ENCODE results near the gene BCL7A. TPM values are rescaled to one million over a fixed set of nuclear protein-coding genes. Genes with fewer than 3 reads are reported as not detected.

Gene BCL7A
- total and polyA plus RNA-seq, 2 donors (not counting 1 experiment from before 2014, with no cell fraction given): 71.0 to 75.9 TPM

DNA sequence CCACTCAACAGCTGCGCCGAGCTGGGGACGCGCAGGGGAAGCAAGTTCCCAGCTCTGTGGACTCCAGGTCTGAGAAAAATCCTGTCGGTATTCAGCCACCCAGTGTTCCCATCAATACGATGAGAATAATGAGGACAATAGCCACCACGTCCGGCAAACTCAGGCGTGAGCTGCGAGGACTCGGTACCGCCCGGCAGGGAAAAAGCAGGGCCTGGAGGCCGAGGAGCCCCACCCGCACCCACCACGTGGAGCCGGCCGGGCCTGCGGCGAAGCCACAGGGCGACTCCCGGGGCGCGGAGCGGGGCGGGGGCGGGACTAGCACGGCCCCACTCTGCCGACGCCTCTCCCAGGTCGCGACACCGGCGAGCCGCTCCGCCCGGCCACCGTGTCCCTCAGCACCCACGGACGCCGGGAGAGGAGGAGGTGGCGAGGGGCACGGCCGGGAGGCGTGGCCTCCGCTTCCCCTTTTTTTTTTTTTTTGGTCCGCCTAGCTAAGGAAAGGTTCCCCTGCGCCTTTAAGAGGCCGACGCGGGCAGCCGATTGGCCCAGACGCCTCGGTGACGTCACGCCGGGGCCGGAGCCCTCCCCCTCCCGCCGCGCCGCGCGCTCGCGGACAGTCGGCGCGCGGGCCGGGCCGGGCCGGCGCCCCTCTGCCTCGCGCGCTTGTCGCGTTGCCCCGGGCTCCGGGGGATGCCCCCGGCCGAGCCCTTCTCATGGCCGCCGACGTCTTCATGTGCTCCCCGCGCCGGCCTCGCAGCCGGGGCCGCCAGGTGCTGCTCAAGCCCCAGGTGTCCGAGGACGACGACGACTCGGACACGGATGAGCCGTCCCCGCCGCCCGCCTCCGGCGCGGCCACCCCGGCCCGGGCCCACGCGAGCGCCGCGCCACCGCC lies 56.7 kb downstream of the BCL7A start, which contains the start of gene MLXIP:
TSS of gene MLXIP (plus strand) at position 616 of the 892 bp plus-strand sequence. CDS start at position 714, 98 bp downstream.
- intact Hi-C loops (cut with micrococcal nuclease): loop anchor here (1.0 to 5.0 kb wide), 5 partner anchors 10 to 612 kb away; partner anchors contain the start of genes BCL7A, DIABLO and PSMD9
- Mint-ChIP-seq H3K4me1 (peaks cover 55% of the 10 kb centered on the region), H3K9me3 (ENCODE audit: insufficient read depth) (no peaks in the 10 kb centered on the region), H3K27me3 (no peaks in the 10 kb centered on the region), H3K27ac (peak within 1 kb of the TSS; percentile 86), H3K4me3 (peak within 1 kb of the TSS; percentile 92)
- TF ChIP-seq, protein P1, sequence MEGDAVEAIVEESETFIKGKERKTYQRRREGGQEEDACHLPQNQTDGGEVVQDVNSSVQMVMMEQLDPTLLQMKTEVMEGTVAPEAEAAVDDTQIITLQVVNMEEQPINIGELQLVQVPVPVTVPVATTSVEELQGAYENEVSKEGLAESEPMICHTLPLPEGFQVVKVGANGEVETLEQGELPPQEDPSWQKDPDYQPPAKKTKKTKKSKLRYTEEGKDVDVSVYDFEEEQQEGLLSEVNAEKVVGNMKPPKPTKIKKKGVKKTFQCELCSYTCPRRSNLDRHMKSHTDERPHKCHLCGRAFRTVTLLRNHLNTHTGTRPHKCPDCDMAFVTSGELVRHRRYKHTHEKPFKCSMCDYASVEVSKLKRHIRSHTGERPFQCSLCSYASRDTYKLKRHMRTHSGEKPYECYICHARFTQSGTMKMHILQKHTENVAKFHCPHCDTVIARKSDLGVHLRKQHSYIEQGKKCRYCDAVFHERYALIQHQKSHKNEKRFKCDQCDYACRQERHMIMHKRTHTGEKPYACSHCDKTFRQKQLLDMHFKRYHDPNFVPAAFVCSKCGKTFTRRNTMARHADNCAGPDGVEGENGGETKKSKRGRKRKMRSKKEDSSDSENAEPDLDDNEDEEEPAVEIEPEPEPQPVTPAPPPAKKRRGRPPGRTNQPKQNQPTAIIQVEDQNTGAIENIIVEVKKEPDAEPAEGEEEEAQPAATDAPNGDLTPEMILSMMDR (IDR thresholded peaks at IDR 0.05): no peak
- TF ChIP-seq EZH2 (IDR thresholded peaks at IDR 0.05; ENCODE audit: borderline replicate concordance, insufficient read depth, low read depth, low read length, poor library complexity, severe bottlenecking): no peak
- peak within 1 kb of the TSS; percentile 14 to 74 for H3K27ac ChIP-seq (ENCODE audit: low read length in 2 of 2)
- CTCF ChIA-PET: interaction anchor here (0.6 to 5.9 kb wide), 7 partner anchors 11 to 52 kb away, joined by 3 to 58 read pairs (median 3); no protein-coding TSS in a partner anchor
- peak within 1 kb of the TSS; percentile 63 to 88 (median 78) for H3K4me3 ChIP-seq (ENCODE audit: control extremely low read depth in 1 of 5, extremely low read depth in 1 of 5, insufficient read depth in 1 of 5, low read depth in 2 of 5, low read length in 4 of 5)
- peaks cover 55 to 66% of the 10 kb centered on the region in 2 donors for H3K4me1 ChIP-seq (ENCODE audit: control insufficient read depth in 2 of 2, insufficient read depth in 2 of 2, low read length in 2 of 2)
- H3K36me3 ChIP-seq (replicated peaks in 1 of 2; ENCODE audit: control extremely low read depth in 1 of 2, control insufficient read depth in 1 of 2, extremely low read depth in 1 of 2, insufficient read depth in 2 of 2, low read length in 1 of 2): no peaks in the 10 kb centered on the region
- peak; percentile 95 for DNase-seq
- peaks cover 51% of the 10 kb centered on the region for H3K79me2 ChIP-seq (ENCODE audit: control insufficient read depth, insufficient read depth, low read length)
- H4K20me1 ChIP-seq (ENCODE audit: control insufficient read depth, insufficient read depth, low read length, poor library complexity, severe bottlenecking): peaks cover 29% of the 10 kb centered on the region
- peak within 1 kb of the TSS; percentile 81 for H3K4me2 ChIP-seq (replicated peaks; ENCODE audit: low read depth, low read length, poor library complexity, severe bottlenecking)
- WGBS (ENCODE audit: insufficient coverage): under 1% methylated on average over 113 of the region's 113 CpGs
- ATAC-seq (ENCODE audit: low read depth): peak; percentile 77
- H3K9me3 ChIP-seq (ENCODE audit: control extremely low read depth in 1 of 3, control insufficient read depth in 2 of 3, insufficient read depth in 1 of 3, low read length in 2 of 3): no peaks in the 10 kb centered on the region
- no peaks in the 10 kb centered on the region for H3K27me3 ChIP-seq (replicated peaks in 1 of 4; ENCODE audit: control extremely low read depth in 1 of 4, control insufficient read depth in 3 of 4, insufficient read depth in 4 of 4, low read length in 3 of 4)
- peak within 1 kb of the TSS; percentile 81 for H2AFZ ChIP-seq (ENCODE audit: insufficient read depth, low read depth, low read length, poor library complexity, severe bottlenecking)
- peak within 1 kb of the TSS; percentile 74 for H3K9ac ChIP-seq (ENCODE audit: low read length)
- POLR2A ChIA-PET: interaction anchor here (0.6 to 1.6 kb wide), 5 partner anchors 10 to 1781 kb away, joined by 5 to 23 read pairs (median 8); no protein-coding TSS in a partner anchor

Data from B cell (primary cell).